H9 (cell line): ENCODE data around the gene GPX7. TPM values are rescaled to one million over a fixed set of nuclear protein-coding genes. Genes with fewer than 3 reads are reported as not detected.
A peak's percentile ranks its signal among the peaks of the same experiment; 100 is the strongest.

Experiments
- DNase-seq: peaks from one replicate; pipeline ENCODE4 v3.0.0-alpha.2; 2017
- H2AFZ ChIP-seq: one replicate; pipeline ENCODE4 v1.6.1; 2013; ENCODE audit warnings: mild to moderate bottlenecking, low read length, control low read depth, moderate library complexity
- H2AK5ac ChIP-seq: 2 replicates; pipeline ENCODE4 v1.6.1; 2013; ENCODE audit warnings: low read length, control low read depth, mixed read lengths; ENCODE audit not compliant: insufficient read length
- H2BK120ac ChIP-seq: one replicate; pipeline ENCODE4 v1.6.1; 2013; ENCODE audit warnings: low read depth, mild to moderate bottlenecking, low read length, control low read depth, inconsistent platforms; ENCODE audit not compliant: poor library complexity, severe bottlenecking
- H2BK12ac ChIP-seq: 2 replicates; pipeline ENCODE4 v1.6.1; 2013; ENCODE audit warnings: low read length, control low read depth, mixed read lengths, low read depth; ENCODE audit not compliant: insufficient read length
- H2BK15ac ChIP-seq: 2 replicates; pipeline ENCODE4 v1.6.1; 2013; ENCODE audit warnings: low read depth, low read length, control low read depth
- H2BK20ac ChIP-seq: one replicate; pipeline ENCODE4 v1.6.1; 2013; ENCODE audit warnings: low read depth, mild to moderate bottlenecking, low read length, control low read depth, inconsistent platforms; ENCODE audit not compliant: poor library complexity, severe bottlenecking
- H2BK5ac ChIP-seq: 2 replicates; pipeline ENCODE4 v1.6.1; 2013; ENCODE audit warnings: low read length, control low read depth, mixed read lengths; ENCODE audit not compliant: insufficient read length
- H3K14ac ChIP-seq: 2 replicates; pipeline ENCODE4 v1.6.1; 2013; ENCODE audit warnings: low read length, control low read depth; ENCODE audit not compliant: insufficient read depth
- H3K18ac ChIP-seq: 2 replicates; pipeline ENCODE4 v1.6.1; 2013; ENCODE audit warnings: low read depth, mild to moderate bottlenecking, mixed read lengths, low read length, control low read depth; ENCODE audit not compliant: insufficient read length
- H3K23ac ChIP-seq: 2 replicates; pipeline ENCODE4 v1.6.1; 2013; ENCODE audit warnings: low read length, control low read depth, mixed read lengths, low read depth; ENCODE audit not compliant: insufficient read length
- H3K23me2 ChIP-seq: 2 replicates; pipeline ENCODE4 v1.6.1; 2013; ENCODE audit warnings: low read depth, mild to moderate bottlenecking, mixed read lengths, low read length, control low read depth; ENCODE audit not compliant: insufficient read length, poor library complexity, severe bottlenecking
- H3K27ac ChIP-seq: 2 replicates; pipeline ENCODE4 v1.5.1; 2013; ENCODE audit warnings: low read length, control low read depth, mixed read lengths, low read depth; ENCODE audit not compliant: insufficient read length
- H3K27me3 ChIP-seq: 2 replicates; pipeline ENCODE4 v1.6.1; 2013; ENCODE audit warnings: low read length, control low read depth, inconsistent platforms; ENCODE audit not compliant: insufficient read depth
- H3K4ac ChIP-seq: 2 replicates; pipeline ENCODE4 v1.6.1; 2013; ENCODE audit warnings: low read depth, mild to moderate bottlenecking, control low read depth, inconsistent platforms, low read length, moderate library complexity
- H3K4me1 ChIP-seq: 2 replicates; pipeline ENCODE4 v1.6.1; 2013; ENCODE audit warnings: low read length, control low read depth, inconsistent platforms; ENCODE audit not compliant: insufficient read depth
- H3K4me2 ChIP-seq: 2 replicates; pipeline ENCODE4 v1.6.1; 2013; ENCODE audit warnings: low read length, control low read depth, mixed read lengths; ENCODE audit not compliant: insufficient read length, insufficient read depth
- H3K56ac ChIP-seq: 2 replicates; pipeline ENCODE4 v1.6.1; 2013; ENCODE audit warnings: low read depth, mild to moderate bottlenecking, mixed read lengths, low read length, control low read depth; ENCODE audit not compliant: insufficient read length
- H3K79me1 ChIP-seq: 2 replicates; pipeline ENCODE4 v1.6.1; 2013; ENCODE audit warnings: low read depth, mild to moderate bottlenecking, moderate library complexity, low read length, control low read depth, inconsistent platforms; ENCODE audit not compliant: insufficient read depth, poor library complexity, severe bottlenecking
- H3K79me2 ChIP-seq: 2 replicates; pipeline ENCODE4 v1.6.1; 2013; ENCODE audit warnings: low read length, control low read depth, inconsistent platforms; ENCODE audit not compliant: insufficient read depth
- H3K9ac ChIP-seq: 2 replicates; pipeline ENCODE4 v1.6.1; 2013; ENCODE audit warnings: low read length, control low read depth, mixed read lengths; ENCODE audit not compliant: insufficient read length; ENCODE audit errors: extremely low read depth
- H3K9me3 ChIP-seq: one replicate; pipeline ENCODE4 v1.6.1; 2013; ENCODE audit warnings: low read depth, low read length, inconsistent platforms; ENCODE audit not compliant: control insufficient read depth
- H3T11ph ChIP-seq: one replicate; pipeline ENCODE4 v1.6.1; 2013; ENCODE audit warnings: mild to moderate bottlenecking, low read length, control low read depth, inconsistent platforms
- H4K20me1 ChIP-seq: one replicate; pipeline ENCODE4 v1.6.1; 2013; ENCODE audit not compliant: control insufficient read depth, insufficient read length, insufficient read depth
- H4K5ac ChIP-seq: 2 replicates; pipeline ENCODE4 v1.6.1; 2013; ENCODE audit warnings: low read depth, mild to moderate bottlenecking, mixed read lengths, low read length, control low read depth; ENCODE audit not compliant: insufficient read length
- H4K8ac ChIP-seq: replicated peaks from 2 replicates; pipeline ENCODE4 v1.6.1; 2013; ENCODE audit warnings: low read length, control low read depth, mixed read lengths, low read depth; ENCODE audit not compliant: insufficient read length
- H4K91ac ChIP-seq: 2 replicates; pipeline ENCODE4 v1.6.1; 2013; ENCODE audit warnings: low read depth, mild to moderate bottlenecking, moderate library complexity, mixed read lengths, low read length, control low read depth; ENCODE audit not compliant: insufficient read length
- H3K27ac Mint-ChIP-seq, 3 experiments: 2 replicates in 2 of 3; 3 replicates in 1 of 3; pipeline ENCODE4 v1.8.0; 2020 to 2021; ENCODE audit warnings: mixed read lengths in 3 of 3, mild to moderate bottlenecking in 1 of 3, moderate library complexity in 1 of 3
- H3K27me3 Mint-ChIP-seq: 2 replicates; pipeline ENCODE4 v1.8.0; 2021; ENCODE audit warnings: low read depth, mild to moderate bottlenecking, moderate library complexity, mixed read lengths
- H3K36me3 Mint-ChIP-seq, 3 experiments: 2 replicates in 2 of 3; 3 replicates in 1 of 3; pipeline ENCODE4 v1.8.0; 2020 to 2021; ENCODE audit warnings: low read depth in 3 of 3, mixed read lengths in 3 of 3; ENCODE audit not compliant: insufficient read depth in 1 of 3
- H3K4me1 Mint-ChIP-seq, 2 experiments: 2 replicates each; pipeline ENCODE4 v1.8.0; 2020; ENCODE audit warnings: mixed read lengths in 2 of 2
- H3K4me3 Mint-ChIP-seq, 2 experiments: 2 replicates in 1 of 2; 3 replicates in 1 of 2; pipeline ENCODE4 v1.8.0; 2020 to 2021; ENCODE audit warnings: mild to moderate bottlenecking in 2 of 2, mixed read lengths in 2 of 2, moderate library complexity in 1 of 2
- H3K9me3 Mint-ChIP-seq, 2 experiments: 2 replicates in 1 of 2; 3 replicates in 1 of 2; pipeline ENCODE4 v1.8.0; 2020; ENCODE audit warnings: mild to moderate bottlenecking in 2 of 2, mixed read lengths in 2 of 2, moderate library complexity in 1 of 2
- CTCF ChIP-seq: fragments of 200-600 bp; sonication (generic); conservative IDR thresholded peaks from 3 replicates; pipeline ENCODE4 v1.8.0; 2021; ENCODE audit warnings: antibody characterized with exemption, mild to moderate bottlenecking
- WGBS: extraction: QIAGEN DNeasy Blood & Tissue Kit; methylation state at CpG from one replicate; pipeline ENCODE4 v1.1.7; 2013; ENCODE audit warnings: missing lambda C conversion rate, low lambda C conversion rate, mixed read lengths; ENCODE audit not compliant: insufficient read length; ENCODE audit errors: extremely low coverage; 5-methylcytosine and 5-hydroxymethylcytosine counted together
- total RNA-seq: library from RNA; stranded (reverse); gene quantifications from 2 replicates; pipeline ENCODE4 v1.2.1, GENCODE V29; 2021

GPX7 gene
- total RNA-seq, 1 experiment from 2014 or later = 12.1 TPM

- peak; percentile 33; the same call in 1 of the 3 replicates for TF ChIP-seq CTCF
- Histone ChIP-seq H4K8ac (no peak within 1 kb of the TSS), H3K23ac (no peak within 1 kb of the TSS), H3K56ac (no peak within 1 kb of the TSS), H3K18ac (peak within 1 kb of the TSS; percentile 85), H2BK120ac (no peak within 1 kb of the TSS), H2AFZ (no peak within 1 kb of the TSS), H4K5ac (no peak within 1 kb of the TSS), H2BK5ac (no peak within 1 kb of the TSS), H3K79me2 (peaks cover 10% of the 10 kb centered on the region; the same call in 1 of the 2 replicates), H4K20me1 (no peaks in the 10 kb centered on the region), H3K27ac (no peak within 1 kb of the TSS), H2AK5ac (no peak within 1 kb of the TSS), H4K91ac (no peak within 1 kb of the TSS), H2BK12ac (no peak within 1 kb of the TSS), H2BK15ac (peak within 1 kb of the TSS; percentile 57; the same call in 1 of the 2 replicates), H3K79me1 (no peaks in the 10 kb centered on the region), H3K4me2 (peak within 1 kb of the TSS; percentile 84), H3K23me2 (peaks cover 10% of the 10 kb centered on the region), H3K4ac (no peak within 1 kb of the TSS), H3K27me3 (no peaks in the 10 kb centered on the region), H3K4me1 (peaks cover 5% of the 10 kb centered on the region; the same call in 1 of the 2 replicates), H3K9me3 (no peaks in the 10 kb centered on the region), H3K14ac (peak within 1 kb of the TSS; percentile 92), H3K9ac (peak within 1 kb of the TSS; percentile 67), H3T11ph (no peak within 1 kb of the TSS), H2BK20ac (no peak within 1 kb of the TSS)
- peak; percentile 95 for DNase-seq
- Mint-ChIP-seq H3K27me3 (no peaks in the 10 kb centered on the region), H3K27ac (peak within 1 kb of the TSS; percentile 79 to 90 (median 84)), H3K4me1 (peaks cover 28 to 33% of the 10 kb centered on the region in 2 experiments), H3K9me3 (no peaks in the 10 kb centered on the region), H3K4me3 (peak within 1 kb of the TSS; percentile 80 to 88; a peak in 4 of 5 replicates), H3K36me3 (no peaks in the 10 kb centered on the region)
- WGBS = no CpG with 5 or more reads among the region's 68 CpGs
Observed at GRCh38 chr1:52552505-52553361, 49.4 kb upstream of the GPX7 start, which contains the start of gene TUT4. Gene TUT4 (minus strand): TSS chr1:52553092. CDS start chr1:52526280, 26,812 bp downstream.
